Thyroid gland (tissue), 4 donors: ENCODE data around the gene PCYOX1L.

Experiments used
- POLR2A ChIP-seq, 2 donors: fragments of 450-650 bp; IDR thresholded peaks; one replicate each; pipeline ENCODE4 v1.6.1; 2017; ENCODE audit warnings: antibody characterized with exemption in 2 of 2, mild to moderate bottlenecking in 2 of 2, moderate library complexity in 1 of 2
- TF ChIP-seq, protein P1 (sequence below), 6 experiments: fragments of 200-600 bp in 3 of 6; fragments of 450-650 bp in 3 of 6; sonication (generic) in 3 of 6; IDR thresholded peaks; one replicate each; pipeline ENCODE4 v1.5.1; 2016 to 2019; ENCODE audit warnings: antibody characterized with exemption in 6 of 6, mild to moderate bottlenecking in 2 of 6, inconsistent platforms in 1 of 6, moderate library complexity in 1 of 6

DNA sequence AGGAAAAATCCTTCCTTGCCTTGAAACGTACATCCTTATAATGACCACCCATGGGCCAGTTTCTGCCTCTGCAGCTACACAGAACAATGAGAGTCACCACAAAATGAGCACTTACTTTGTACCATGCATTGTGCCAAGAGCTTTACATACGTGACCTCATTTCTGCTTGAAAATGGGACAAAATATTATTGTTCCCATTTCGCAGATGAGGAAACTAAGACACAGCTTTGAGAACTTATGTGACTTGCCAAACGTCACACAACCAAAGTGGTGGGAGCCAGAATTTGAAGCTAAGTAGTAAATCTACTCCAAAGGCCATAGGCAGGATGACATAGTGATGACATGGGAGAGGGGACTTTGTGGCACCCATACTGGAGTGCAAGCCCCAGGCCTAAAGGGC lies 47.4 kb upstream of the PCYOX1L start:
- TF ChIP-seq, protein P1, sequence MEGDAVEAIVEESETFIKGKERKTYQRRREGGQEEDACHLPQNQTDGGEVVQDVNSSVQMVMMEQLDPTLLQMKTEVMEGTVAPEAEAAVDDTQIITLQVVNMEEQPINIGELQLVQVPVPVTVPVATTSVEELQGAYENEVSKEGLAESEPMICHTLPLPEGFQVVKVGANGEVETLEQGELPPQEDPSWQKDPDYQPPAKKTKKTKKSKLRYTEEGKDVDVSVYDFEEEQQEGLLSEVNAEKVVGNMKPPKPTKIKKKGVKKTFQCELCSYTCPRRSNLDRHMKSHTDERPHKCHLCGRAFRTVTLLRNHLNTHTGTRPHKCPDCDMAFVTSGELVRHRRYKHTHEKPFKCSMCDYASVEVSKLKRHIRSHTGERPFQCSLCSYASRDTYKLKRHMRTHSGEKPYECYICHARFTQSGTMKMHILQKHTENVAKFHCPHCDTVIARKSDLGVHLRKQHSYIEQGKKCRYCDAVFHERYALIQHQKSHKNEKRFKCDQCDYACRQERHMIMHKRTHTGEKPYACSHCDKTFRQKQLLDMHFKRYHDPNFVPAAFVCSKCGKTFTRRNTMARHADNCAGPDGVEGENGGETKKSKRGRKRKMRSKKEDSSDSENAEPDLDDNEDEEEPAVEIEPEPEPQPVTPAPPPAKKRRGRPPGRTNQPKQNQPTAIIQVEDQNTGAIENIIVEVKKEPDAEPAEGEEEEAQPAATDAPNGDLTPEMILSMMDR (IDR thresholded peaks at IDR 0.05) = no peak
- no peak for TF ChIP-seq POLR2A (IDR thresholded peaks at IDR 0.05)
